HG02763 (cell line): Measurements from ENCODE around the gene NRAP.

Experiments used
- ATAC-seq: cut with Tn5 transposase; IDR thresholded peaks from one replicate; pipeline ENCODE4 v1.9.1; 2021; ENCODE audit warnings: mild to moderate bottlenecking, moderate library complexity; ENCODE audit not compliant: unreplicated experiment

NRAP gene

DNA sequence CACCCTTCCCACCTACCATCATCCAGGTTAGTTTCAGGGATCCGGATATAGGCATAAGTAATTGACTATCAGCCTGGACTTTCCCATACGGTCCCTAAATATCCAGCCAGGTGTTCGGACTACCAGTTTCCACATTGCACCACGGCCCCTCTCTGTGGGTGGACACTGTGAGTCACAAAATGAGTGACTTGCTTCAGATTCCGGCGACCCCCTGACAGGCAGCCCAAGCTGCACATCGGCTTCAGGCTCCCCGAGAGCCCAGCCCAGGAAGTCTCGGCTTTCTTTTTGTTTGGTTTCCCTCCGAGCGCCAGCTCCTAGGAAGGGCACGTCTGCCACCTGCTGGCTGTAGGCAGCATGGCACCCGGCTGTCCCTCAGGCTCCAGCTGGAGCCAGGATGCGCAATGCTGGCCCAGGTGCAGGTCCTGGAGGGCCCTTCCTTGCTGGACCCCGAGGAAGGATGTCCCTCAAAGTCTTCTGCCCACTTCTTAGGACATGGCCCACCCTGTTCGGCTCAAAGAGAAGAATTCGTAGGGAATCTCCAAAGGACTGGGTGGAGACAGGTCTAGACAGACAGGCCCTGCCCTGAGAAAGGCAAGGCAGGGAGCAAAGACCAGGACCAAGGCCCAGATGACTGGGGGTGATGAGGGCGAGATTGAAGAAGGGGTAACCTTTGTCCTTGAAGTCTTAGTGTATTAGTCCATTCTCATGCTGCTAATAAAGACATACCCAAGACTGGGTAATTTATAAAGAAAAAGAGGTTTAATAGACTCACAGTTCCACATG is 100.3 kb downstream of the NRAP start:
- peak; percentile 89 for ATAC-seq

DNA sequence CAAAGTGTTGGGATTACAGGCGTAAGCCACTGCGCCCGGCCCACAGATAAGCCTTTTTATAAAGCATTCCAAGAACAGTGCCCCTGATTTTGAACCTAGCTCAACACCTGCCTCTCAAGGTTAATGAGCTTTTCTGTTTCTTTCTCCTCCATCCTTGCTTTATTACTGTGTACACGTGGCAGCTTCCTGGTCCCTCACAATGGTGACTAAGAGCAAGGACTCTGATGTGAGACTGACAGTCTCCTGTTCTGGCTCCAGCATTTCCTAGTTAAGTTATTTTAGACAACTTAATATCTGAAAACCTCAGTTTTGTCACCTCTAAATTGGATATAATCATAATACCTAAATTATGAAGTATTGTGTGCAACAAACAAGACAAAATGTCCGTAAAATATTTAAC is 101.1 kb downstream of the NRAP start:
- ATAC-seq = no peak

DNA sequence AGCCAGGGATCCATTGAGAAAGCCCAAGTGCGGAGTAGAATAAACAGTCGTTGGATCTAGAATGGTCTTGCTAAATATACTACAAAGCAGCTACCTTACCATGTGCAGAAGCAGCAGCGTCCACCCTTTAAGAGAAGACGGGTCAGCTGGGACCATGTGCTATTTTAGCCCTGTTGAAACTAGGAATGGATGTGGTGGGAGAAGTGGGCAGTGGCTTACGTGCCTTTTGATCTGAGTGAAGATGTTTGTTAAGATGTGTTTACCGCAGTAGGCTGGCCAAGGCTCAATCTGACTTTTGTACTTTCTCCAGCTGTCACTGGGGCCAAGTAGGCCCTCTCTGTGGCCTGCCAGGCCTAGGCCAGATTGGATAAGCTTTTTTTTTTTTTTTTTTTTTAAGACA is 101.8 kb downstream of the NRAP start:
- ATAC-seq = no peak

DNA sequence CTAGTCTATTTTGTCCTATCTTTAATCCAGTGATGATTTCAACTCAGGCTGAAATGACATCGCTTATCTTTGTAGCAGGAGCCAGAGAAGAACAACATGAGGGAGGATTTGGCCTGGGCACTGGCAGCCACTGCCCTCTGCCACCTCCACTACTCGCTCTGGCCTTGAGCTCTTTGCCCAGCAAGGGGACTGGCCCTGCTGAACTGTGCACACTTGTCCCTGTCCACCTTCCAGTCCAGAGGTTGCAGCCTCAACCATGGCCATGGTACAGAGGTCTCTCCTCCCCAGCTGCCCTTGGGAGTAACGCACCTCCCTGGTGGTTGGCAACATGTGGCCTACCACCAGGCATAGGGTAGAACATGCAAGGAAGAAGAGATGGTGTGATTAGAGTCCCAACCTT is 102.6 kb downstream of the NRAP start:
- no peak for ATAC-seq

DNA sequence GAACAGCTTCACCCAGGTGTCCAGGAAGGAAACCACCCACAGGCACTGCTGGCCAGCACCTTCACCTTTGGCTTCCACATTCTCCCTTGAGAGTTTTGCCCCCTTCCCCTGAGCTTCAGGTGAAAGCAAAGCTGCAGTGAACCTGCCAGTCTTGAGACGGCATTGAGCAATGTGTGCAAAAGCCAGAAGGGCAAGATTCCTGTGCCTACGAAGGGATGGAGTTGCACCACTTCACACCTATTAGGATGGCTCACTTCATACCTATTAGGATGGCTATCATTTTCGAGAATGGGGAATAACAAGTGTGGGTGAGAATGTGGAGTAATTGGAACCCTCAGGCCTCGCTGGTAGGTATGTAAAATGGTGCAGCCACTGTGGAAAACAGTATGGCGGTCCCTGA is 103.8 kb downstream of the NRAP start:
- no peak for ATAC-seq

DNA sequence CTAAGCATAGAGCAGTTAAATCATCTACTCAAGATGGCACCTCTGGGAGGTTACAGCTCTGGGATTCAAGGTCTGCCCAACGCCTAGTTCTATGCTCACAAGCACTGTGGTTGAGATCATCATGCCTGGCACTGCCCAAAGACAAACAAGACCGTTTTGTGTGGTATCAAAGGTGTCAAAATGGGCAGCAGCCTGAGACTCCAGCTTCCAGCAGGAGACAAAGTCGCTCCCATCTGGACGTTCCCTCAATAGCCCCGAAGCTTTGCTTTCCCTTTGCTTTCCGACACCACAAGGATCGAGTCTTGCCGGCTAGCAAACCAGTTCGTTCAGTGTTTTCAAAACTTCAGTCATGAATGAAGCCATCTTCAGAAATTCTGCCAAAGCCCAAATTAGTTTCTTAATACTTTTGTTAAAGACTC is 105.9 kb downstream of the NRAP start:
- no peak for ATAC-seq

DNA sequence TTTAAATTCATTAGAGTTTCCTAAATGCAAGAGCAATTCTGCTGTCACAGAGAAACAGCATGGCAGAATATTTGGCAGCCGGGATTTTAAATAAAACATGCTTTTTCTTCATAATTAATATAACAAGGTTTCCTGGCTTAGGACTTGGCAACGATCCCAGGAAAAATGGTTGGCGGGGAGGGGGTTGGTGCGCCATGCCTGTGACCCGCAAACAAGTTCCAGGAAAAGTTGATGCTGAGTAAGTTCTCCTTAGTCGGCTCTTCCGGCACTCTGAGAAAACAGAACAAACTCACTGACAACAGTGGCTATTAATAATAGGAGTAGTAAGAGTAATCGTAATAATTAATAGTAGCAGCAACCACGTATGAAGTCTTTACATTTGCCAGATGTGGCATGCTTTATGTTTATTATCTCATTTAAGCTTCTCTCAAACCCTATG is 106.4 kb downstream of the NRAP start:
- no peak for ATAC-seq

DNA sequence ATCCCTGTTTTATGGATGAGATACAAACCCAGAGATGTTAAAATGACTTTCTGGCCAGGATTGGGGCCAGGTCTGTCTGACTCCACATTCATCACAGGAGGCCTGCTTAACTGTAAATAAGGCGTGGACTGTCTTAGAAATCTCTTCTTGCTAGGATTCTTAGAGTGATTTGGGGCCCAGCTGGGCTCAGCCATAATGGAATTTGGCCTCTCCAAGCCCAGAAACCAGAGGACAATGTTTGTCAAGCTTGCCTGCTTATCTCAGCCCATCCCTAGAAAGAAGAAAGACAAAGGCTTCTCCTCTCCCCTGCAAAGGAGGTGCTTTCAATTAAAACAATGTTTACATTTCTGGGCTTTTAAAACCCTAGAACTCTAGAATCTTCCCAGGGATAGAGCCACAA is 108.1 kb downstream of the NRAP start:
- no peak for ATAC-seq

DNA sequence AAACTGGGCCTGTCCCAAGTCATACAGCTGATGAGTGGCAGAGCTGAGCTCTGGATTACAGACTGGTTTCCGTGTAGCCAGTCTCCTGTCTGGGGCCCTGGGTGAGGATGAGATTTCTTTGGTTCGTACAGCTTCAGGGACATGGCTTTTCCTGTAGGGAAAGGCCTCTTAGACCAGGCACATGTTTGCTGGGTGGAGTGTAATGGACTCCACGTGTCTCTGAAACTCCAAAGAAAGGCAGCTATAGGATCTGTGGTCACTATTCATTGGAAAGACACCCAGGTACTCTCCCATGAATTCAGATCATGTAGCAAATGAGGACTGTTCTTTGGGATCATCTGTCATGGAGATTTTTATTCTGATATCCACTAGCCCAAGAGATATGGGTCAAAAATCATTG is 108.6 kb downstream of the NRAP start:
- ATAC-seq = no peak

DNA sequence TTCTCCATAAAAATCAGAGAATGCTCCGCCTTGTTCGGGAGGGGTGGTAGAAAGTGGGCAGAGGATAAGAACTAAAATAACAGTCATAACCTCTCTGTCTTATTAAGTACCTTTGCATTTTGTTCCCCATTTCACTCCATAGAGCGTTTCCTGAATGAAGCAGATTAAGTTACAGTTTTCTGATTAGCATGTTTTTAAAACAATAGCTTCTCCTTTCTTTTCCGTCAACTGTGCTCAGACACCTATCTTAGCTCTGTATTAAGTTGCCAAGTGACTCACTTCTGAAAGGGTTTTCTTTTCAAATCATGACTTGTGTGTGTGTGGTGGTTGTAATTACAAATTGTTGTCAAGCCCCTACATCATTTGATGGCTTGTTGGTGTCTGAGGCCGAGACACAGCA is 109.6 kb downstream of the NRAP start:
- ATAC-seq = no peak

DNA sequence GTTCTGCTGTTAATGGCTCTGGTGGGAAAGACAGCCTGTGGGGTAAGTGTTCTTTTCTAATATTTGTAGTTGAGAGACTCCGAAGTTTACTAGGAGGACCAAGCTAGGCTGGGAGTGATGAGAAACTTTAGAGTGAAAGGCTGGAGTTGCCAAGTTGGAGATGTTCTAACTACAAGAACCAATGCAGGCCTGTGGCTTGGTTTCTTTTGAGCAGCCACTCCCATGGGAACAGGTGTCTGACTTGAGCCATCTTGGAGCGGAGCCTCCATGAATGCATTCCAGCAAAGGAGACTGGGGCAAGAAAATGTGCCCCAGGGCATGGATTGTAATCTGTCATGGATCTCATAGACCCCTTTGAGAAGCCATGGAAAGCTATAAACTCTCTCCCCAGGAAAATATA is 110.7 kb downstream of the NRAP start:
- no peak for ATAC-seq

DNA sequence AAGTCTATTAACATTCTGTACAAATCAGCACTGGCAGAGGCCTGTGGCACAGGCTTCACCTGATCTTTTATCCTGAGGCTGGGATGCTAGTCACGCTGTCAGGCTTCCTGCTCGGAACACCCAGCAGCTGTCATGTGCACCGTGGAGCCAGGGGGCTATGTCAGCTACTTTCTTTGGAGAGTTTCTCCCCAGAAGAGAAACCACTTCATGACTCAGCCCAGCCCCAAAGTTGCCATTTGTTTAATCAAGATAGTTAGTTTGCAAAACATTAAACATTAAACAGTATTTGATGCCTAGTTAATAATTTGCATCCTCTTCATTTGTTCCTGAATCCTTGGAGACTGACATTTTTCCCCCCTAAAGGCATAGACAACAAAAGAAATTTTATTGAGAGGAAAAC is 111.1 kb downstream of the NRAP start, which contains the start of gene HABP2:
Gene HABP2, plus strand, starts transcription at position 353 of the 400 bp plus-strand sequence. CDS start 69 bp downstream, outside the sequence.
- ATAC-seq = no peak

DNA sequence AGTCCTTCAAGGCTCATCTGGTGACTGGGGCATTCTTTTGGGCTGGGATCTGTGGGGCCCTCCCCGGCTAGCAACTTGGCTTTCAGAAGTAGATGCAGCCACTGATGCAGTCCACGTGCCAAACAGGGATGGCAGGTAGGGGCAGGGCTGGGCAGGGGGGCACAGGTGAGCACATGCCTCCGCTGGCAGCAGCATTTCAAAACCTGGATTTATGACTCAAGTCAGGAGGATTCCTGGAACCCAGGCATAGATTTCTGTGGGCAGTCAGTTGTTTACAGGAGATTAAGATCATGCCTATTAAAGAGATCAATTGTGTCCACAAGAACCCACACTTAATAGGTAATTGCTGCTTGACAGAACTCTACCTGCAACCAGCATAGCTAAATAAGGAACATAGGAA is 111.8 kb downstream of the NRAP start:
- ATAC-seq = no peak

DNA sequence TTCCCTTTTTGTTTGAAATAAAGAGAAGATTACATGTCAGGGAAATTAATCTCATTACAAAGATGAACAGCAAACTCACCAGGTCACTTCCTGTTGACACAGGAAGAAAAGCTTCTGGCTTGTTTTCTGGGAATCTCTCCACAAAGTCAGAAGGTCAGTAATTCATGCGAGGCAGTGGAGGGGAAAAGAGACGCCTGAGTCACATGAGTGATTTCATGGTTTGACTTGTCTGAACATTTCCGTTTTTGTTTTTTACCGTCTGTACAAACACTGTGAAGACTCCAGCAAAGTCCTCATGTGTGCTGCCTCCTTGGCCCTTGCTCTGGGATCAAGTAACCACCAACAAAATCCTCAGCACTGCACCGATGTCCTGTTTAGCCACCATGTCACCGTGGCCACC is 113.5 kb downstream of the NRAP start:
- ATAC-seq = no peak

DNA sequence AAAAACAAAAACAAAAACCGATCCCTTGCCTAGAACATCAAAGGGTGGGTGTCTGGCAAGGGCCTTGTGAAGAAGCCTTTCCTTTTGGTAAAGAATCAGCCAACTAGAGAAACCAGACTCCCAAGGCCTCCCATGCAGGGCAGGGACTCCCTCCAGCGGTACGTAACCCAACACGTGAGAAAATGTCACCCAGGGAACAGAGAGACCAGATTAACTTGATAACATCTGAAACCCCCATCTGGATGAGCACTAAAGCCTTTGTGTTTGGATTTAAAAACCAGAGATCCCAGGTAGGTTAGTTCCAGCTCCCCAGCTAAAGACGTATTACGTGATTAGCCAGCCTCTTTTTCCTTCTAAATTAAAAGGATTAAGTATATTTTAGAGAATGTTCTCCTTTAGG is 114.0 kb downstream of the NRAP start:
- no peak for ATAC-seq

DNA sequence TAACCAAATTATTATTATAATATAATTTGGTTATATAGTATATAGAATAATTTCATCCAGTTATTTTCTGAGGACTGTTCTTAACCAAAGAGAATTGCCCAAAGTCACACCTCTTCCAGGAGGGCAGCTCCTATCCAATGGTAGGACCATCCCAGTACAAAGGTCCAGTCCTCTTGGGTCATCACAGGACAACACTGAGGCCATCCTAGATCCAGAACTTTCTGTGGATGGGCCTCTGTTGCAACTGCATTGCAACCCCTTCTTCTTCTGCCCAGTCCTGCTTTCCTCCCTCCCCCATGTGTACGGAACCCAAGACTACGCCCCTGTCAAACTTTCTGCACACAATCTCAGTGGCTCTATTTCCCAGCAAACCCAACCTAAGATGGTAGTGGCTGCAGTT is 116.4 kb downstream of the NRAP start:
- ATAC-seq = no peak

DNA sequence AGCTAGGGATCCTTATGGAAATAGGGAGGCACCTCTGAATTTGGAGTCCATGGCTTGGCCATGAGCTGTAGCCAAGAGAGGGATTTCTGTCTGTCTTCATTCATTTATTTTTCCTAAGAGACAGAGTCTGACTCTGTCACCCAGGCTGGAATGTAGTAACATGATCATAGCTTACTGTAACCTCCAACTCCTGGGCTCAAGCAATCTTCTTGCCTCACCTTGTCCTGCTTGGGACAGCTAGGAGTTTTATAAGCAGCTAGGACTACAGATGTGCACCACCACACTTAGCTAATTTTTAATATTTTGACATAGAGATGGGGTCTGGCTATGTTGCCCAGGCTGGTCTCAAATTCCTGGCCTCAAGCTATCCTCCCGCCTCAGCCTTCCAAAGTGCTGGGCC is 119.4 kb downstream of the NRAP start:
- no peak for ATAC-seq

DNA sequence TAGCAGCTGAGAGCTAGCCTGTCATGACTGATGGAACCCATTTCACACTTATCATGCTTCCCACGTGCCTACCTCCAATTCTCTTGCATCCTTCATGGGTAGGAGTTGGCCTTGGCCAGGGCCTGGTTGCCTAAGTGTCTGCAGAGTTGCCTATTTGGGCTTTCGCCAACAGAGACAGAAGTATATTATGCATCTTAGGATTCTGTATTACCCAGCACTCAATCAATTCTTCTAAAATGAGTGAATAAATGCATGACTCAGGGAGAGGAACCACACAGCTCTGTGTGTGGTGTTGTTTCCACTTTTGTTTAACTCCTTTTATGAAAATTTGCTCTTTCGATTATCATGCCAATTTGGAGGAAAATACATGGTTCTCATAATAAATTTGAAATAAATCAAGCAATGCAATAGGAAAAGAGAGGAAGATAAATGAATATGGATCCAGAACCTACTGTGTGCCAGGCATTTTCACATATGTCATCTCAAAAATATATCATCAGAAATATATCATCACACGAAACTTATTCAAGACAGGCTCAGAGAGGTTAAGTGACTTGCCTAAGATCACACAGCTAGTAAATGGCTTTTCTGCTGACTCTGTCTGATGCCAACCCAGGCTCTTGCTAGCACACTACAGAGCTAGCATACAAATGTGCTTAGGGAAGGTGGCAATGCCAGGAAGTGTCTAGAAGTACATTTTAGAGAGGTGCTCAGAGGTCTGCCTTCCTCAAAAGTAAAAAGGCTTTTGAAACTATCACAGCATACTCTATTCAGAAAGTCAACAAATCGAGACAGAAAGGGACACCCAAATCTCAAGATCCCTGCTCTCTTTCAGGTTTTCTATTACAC is 120.5 kb downstream of the NRAP start:
- ATAC-seq = no peak

DNA sequence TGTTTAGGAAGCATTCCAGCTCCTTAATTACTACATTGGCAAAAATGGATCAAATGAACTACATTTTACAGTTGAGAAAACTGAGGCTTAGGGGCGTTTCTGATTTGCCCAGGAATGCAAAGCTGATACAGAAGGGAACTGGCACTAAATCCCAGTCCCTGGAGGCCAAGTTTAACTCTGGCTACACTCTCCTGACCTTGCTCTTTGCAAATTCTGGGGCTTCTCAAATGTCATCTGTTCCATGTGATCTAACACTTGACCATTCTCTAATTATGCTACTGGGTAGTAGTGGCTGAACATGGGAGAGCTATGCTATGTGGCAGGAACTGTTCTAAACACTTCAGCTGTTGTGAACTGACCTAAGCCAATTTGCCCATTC is 122.3 kb downstream of the NRAP start:
- no peak for ATAC-seq

DNA sequence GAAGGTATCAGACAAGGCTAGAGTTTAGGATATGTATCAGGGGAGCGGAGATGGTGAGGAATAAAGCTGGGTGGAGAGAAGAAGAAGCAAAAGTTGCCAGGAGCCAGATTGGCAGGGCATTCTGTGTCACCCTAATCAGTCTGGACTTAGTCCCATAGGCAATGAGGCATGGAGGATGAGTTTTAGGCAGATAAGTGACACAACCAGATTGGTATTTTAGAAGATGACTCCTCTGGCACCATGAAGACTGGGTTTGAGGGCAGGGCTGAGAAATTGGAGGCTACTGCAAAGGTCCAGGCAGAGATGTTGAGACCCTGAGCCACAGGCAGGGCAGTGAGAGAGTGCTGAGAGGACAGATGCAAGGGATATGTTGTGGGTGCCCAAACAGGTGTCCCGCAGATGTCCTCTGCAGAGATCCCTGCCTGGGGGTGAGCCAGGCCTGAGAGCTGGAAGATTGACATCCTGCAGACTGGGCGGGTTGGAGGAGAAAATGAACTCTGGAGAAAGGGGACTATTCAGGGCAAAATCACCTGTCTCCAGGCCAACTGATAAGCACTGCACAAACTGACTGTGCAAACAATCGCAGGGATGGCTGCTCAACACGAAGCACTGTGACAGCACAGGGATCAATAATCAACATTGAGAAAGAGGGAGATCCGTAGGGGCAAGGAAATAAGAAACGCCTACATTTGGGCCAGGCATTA is 122.8 kb downstream of the NRAP start:
- no peak for ATAC-seq

DNA sequence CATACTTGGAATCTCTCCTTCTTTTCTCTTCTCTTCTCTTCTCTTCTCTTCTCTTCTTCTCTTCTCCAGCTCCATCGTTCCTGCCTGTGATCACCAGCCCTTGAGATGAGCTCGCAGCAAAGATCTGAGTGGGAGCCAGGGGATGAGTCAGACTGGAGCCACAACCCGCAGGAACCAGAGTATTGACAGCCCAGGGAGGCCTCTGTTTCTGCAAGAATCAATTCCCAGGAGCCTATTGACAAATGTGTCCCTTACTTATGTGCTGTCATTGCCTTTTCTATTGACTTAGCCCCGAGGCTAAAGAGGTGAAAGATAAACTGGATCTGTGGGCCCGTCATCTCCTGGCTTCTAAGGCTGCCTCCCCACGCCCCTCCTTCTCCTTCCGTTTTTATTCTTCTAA is 124.1 kb downstream of the NRAP start:
- no peak for ATAC-seq
